Gastroesophageal sphincter (tissue), 4 donors: ENCODE results near the gene KRTAP10-1. TPM values are rescaled to one million over a fixed set of nuclear protein-coding genes. Genes with fewer than 3 reads are reported as not detected.

Experiments used
- ATAC-seq: fragments of 150-250 bp; one replicate; pipeline ENCODE4 v1.9.1; 2016; ENCODE audit warnings: mild to moderate bottlenecking, moderate library complexity
- H3K27ac ChIP-seq, 4 donors: fragments of 200-600 bp; sonication (generic) in 3 of 4; 1 replicate in 3 of 4; 2 replicates in 1 of 4; pipeline ENCODE4 v1.5.1; 2016 to 2019
- H3K27me3 ChIP-seq: fragments of 200-600 bp; sonication (generic); one replicate; pipeline ENCODE4 v1.5.1; 2019
- H3K36me3 ChIP-seq, 2 donors: fragments of 200-600 bp; sonication (generic); one replicate each; pipeline ENCODE4 v1.5.1; 2019; ENCODE audit warnings: control low read depth in 1 of 2
- H3K4me1 ChIP-seq, 3 donors: fragments of 200-600 bp; sonication (generic); 1 replicate in 2 of 3; 2 replicates in 1 of 3; pipeline ENCODE4 v1.5.1; 2016 to 2019; ENCODE audit warnings: control low read depth in 2 of 3
- H3K4me3 ChIP-seq, 2 donors: fragments of 200-600 bp; sonication (generic); one replicate each; pipeline ENCODE4 v1.5.1; 2019; ENCODE audit warnings: mild to moderate bottlenecking in 1 of 2, moderate library complexity in 1 of 2
- H3K9me3 ChIP-seq, 3 donors: fragments of 200-600 bp; sonication (generic); one replicate each; pipeline ENCODE4 v1.5.1; 2017 to 2019; ENCODE audit warnings: control low read depth in 2 of 3
- CTCF ChIP-seq, 4 experiments: fragments of 200-600 bp in 2 of 4; fragments of 450-650 bp in 2 of 4; sonication (generic) in 1 of 4; IDR thresholded peaks; one replicate each; pipeline ENCODE4 v1.5.1; 2017 to 2019; ENCODE audit warnings: antibody characterized with exemption in 4 of 4, mild to moderate bottlenecking in 2 of 4, moderate library complexity in 2 of 4
- EP300 ChIP-seq: sonication (generic); formaldehyde crosslinking; IDR thresholded peaks from one replicate; pipeline ENCODE4 v1.6.1; 2017; ENCODE audit warnings: antibody characterized with exemption, mild to moderate bottlenecking
- POLR2A ChIP-seq, 2 donors: fragments of 450-650 bp; IDR thresholded peaks; one replicate each; pipeline ENCODE4 v1.6.1; 2017; ENCODE audit warnings: antibody characterized with exemption in 2 of 2, mild to moderate bottlenecking in 2 of 2, moderate library complexity in 1 of 2
- POLR2AphosphoS5 ChIP-seq: sonication (generic); formaldehyde crosslinking; IDR thresholded peaks from one replicate; pipeline ENCODE4 v1.6.1; 2017; ENCODE audit warnings: antibody characterized with exemption
- WGBS, 2 donors: methylation state at CpG; one replicate each; pipeline ENCODE4 v1.1.5; 2018; ENCODE audit warnings: low coverage in 1 of 2; 5-methylcytosine and 5-hydroxymethylcytosine counted together
- total RNA-seq, 4 donors: library from RNA; depleted of rRNA; stranded (reverse); fragments of >200 nt; gene quantifications; one replicate each; pipeline ENCODE4 v1.1.0, GENCODE V29; 2016

KRTAP10-1 gene
- total RNA-seq, result not detected

GRCh38 chr21:44539991-44540666 is at the start of gene KRTAP10-1:
TSS of gene KRTAP10-1 (minus strand) at chr21:44540195. CDS start at chr21:44540150, 45 bp downstream.
- H3K9me3 ChIP-seq, result peaks cover 0 to 23% (median 0%) of the 10 kb centered on the region in 3 donors
- TF ChIP-seq EP300 (no peak), POLR2AphosphoS5 (no peak), POLR2A (IDR thresholded peaks at IDR 0.05) (no peak), CTCF (IDR thresholded peaks at IDR 0.05) (no peak)
- peaks cover 17% of the 10 kb centered on the region for H3K27me3 ChIP-seq
- no peaks in the 10 kb centered on the region for H3K36me3 ChIP-seq
- 54 to 63% methylated on average over 8 to 18 of the region's 21 CpGs for WGBS, 2 donors
- H3K4me1 ChIP-seq, result no peaks in the 10 kb centered on the region
- ATAC-seq, result no peak
- H3K27ac ChIP-seq, result no peak within 1 kb of the TSS
- no peak within 1 kb of the TSS for H3K4me3 ChIP-seq

- TF ChIP-seq CTCF (IDR thresholded peaks at IDR 0.05) (no peak), POLR2AphosphoS5 (no peak), EP300 (no peak), POLR2A (IDR thresholded peaks at IDR 0.05) (no peak)
- Histone ChIP-seq H3K27me3 (peaks cover 62% of the 10 kb centered on the region), H3K4me3 (no peak overlapping the region), H3K27ac (no peak overlapping the region), H3K9me3 (peaks cover 0 to 10% (median 0%) of the 10 kb centered on the region in 3 donors), H3K36me3 (no peaks in the 10 kb centered on the region), H3K4me1 (no peaks in the 10 kb centered on the region)
- no peak for ATAC-seq
- 95 to 100% methylated on average over 1 to 2 of the region's 2 CpGs for WGBS, 2 donors
Measured at GRCh38 chr21:44589094-44589493, 49.1 kb upstream of the KRTAP10-1 start.

GRCh38 chr21:44585892-44586291 is 45.9 kb upstream of the KRTAP10-1 start:
- Histone ChIP-seq H3K4me3 (no peak overlapping the region), H3K36me3 (no peaks in the 10 kb centered on the region), H3K9me3 (peaks cover 0 to 27% (median 0%) of the 10 kb centered on the region in 3 donors), H3K27ac (no peak overlapping the region), H3K27me3 (peaks cover 39% of the 10 kb centered on the region), H3K4me1 (peaks cover 0 to 4% (median 0%) of the 10 kb centered on the region in 3 donors)
- TF ChIP-seq POLR2AphosphoS5 (no peak), CTCF (IDR thresholded peaks at IDR 0.05) (no peak), POLR2A (IDR thresholded peaks at IDR 0.05) (no peak), EP300 (no peak)
- 70 to 93% methylated on average over 2 of the region's 3 CpGs for WGBS, 2 donors
- no peak for ATAC-seq

- WGBS, 2 donors, result 60 to 70% methylated on average over 6 of the region's 6 CpGs
- peaks cover 37% of the 10 kb centered on the region for H3K27me3 ChIP-seq
- ATAC-seq, result no peak
- no peaks in the 10 kb centered on the region for H3K36me3 ChIP-seq
- peaks cover 0 to 40% (median 0%) of the 10 kb centered on the region in 3 donors for H3K9me3 ChIP-seq
- peaks cover 0 to 4% (median 0%) of the 10 kb centered on the region in 3 donors for H3K4me1 ChIP-seq
- H3K27ac ChIP-seq, result no peak overlapping the region
- H3K4me3 ChIP-seq, result no peak overlapping the region
- TF ChIP-seq CTCF (IDR thresholded peaks at IDR 0.05) (no peak), EP300 (no peak), POLR2AphosphoS5 (no peak), POLR2A (IDR thresholded peaks at IDR 0.05) (no peak)
Measured at GRCh38 chr21:44583800-44584147, 43.8 kb upstream of the KRTAP10-1 start.
